Activated naive CD4-positive, alpha-beta T cell treated with anti-CD3 and anti-CD28 coated beads, Interleukin-2, amount 10 ng/mL, durations not matched to agents 7 days and 5 days (primary cell): ENCODE results near the gene SPI1.
"Not testable (repeated sequence)": the region's sequence is repeated elsewhere in the genome, so short reads cannot be mapped to it uniquely, and the experiment has no call there.

Experiments used
- CTCF ChIA-PET: fragments of 350-600 bp; sonication (Branson Sonifier 250); formaldehyde crosslinking; loops from one replicate; lab custom pipeline; 2021; ENCODE audit warnings: antibody characterized with exemption; lab: Charles Lee
- DNase-seq: peaks from one replicate; pipeline ENCODE4 v3.0.0-alpha.2; 2020
- H3K27ac Mint-ChIP-seq: one replicate; pipeline ENCODE4 v1.8.0; 2021; ENCODE audit warnings: mild to moderate bottlenecking, moderate library complexity, mixed read lengths
- H3K27me3 Mint-ChIP-seq: one replicate; pipeline ENCODE4 v1.8.0; 2021; ENCODE audit warnings: mild to moderate bottlenecking, mixed read lengths
- H3K36me3 Mint-ChIP-seq: one replicate; pipeline ENCODE4 v1.8.0; 2021; ENCODE audit warnings: mixed read lengths
- H3K4me1 Mint-ChIP-seq: one replicate; pipeline ENCODE4 v1.8.0; 2021; ENCODE audit warnings: mixed read lengths
- H3K4me3 Mint-ChIP-seq: one replicate; pipeline ENCODE4 v1.8.0; 2021; ENCODE audit warnings: mild to moderate bottlenecking, moderate library complexity, mixed read lengths
- H3K9me3 Mint-ChIP-seq: one replicate; pipeline ENCODE4 v1.8.0; 2021; ENCODE audit warnings: mixed read lengths

Gene SPI1

GRCh38 chr11:47342036-47342803 is 36.1 kb downstream of the SPI1 start:
- CTCF ChIA-PET = no interaction called here
- H3K27me3 Mint-ChIP-seq = peaks cover 4% of the 10 kb centered on the region
- no peak for DNase-seq
- H3K36me3 Mint-ChIP-seq = no peaks in the 10 kb centered on the region
- H3K27ac Mint-ChIP-seq = no peak overlapping the region
- H3K4me1 Mint-ChIP-seq = no peaks in the 10 kb centered on the region
- H3K4me3 Mint-ChIP-seq = no peak overlapping the region
- no peaks in the 10 kb centered on the region for H3K9me3 Mint-ChIP-seq

DNA sequence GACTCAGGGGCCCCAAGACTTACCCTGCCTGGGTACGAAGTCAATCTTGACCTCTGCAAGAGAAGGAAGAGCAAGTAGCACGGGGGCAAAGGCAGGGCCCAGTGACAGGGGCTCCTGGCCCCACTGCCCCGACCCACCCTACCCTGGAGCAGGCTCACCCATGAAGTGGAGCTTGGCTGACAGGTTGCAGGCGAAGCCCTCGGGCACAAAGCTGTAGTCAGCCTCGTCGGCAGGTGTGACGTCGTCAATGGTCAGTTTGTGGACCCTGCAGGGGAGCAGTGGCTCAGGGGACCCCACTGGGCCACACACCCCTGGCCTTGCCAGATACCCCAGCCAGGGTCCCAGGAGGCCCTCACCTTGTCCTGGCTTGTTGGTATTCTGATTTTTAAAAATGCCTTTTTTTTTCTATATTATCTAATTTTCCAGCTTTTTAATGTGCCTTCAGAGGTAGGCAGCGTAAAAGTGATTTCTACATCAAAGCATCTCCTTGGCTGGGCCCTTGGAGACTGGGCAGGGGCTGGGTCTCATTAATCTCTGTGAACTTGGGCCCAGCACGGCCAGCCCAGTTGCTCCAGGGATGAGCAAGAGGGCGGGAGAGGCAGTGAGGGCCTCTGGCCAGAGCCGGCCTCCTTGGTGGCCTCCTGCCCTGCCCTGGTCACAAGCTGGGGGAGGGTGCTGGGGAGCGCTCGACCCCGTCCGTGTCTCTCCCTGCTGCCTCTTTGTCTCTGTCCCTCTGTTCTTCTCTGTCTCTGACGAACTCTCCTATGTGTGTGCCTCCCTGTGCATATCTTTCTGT is 37.2 kb downstream of the SPI1 start:
- no peaks in the 10 kb centered on the region for H3K36me3 Mint-ChIP-seq
- CTCF ChIA-PET = no interaction called here
- no peaks in the 10 kb centered on the region for H3K4me1 Mint-ChIP-seq
- no peak overlapping the region for H3K4me3 Mint-ChIP-seq
- H3K9me3 Mint-ChIP-seq = no peaks in the 10 kb centered on the region
- no peak for DNase-seq
- no peak overlapping the region for H3K27ac Mint-ChIP-seq
- peaks cover 4% of the 10 kb centered on the region for H3K27me3 Mint-ChIP-seq

- DNase-seq = no peak
- H3K9me3 Mint-ChIP-seq = no peaks in the 10 kb centered on the region
- no peak overlapping the region for H3K27ac Mint-ChIP-seq
- H3K4me1 Mint-ChIP-seq = no peaks in the 10 kb centered on the region
- H3K4me3 Mint-ChIP-seq = no peak overlapping the region
- H3K36me3 Mint-ChIP-seq = no peaks in the 10 kb centered on the region
- peaks cover 4% of the 10 kb centered on the region for H3K27me3 Mint-ChIP-seq
- CTCF ChIA-PET = no interaction called here
Observed at GRCh38 chr11:47340010-47340409, 38.3 kb downstream of the SPI1 start.

DNA sequence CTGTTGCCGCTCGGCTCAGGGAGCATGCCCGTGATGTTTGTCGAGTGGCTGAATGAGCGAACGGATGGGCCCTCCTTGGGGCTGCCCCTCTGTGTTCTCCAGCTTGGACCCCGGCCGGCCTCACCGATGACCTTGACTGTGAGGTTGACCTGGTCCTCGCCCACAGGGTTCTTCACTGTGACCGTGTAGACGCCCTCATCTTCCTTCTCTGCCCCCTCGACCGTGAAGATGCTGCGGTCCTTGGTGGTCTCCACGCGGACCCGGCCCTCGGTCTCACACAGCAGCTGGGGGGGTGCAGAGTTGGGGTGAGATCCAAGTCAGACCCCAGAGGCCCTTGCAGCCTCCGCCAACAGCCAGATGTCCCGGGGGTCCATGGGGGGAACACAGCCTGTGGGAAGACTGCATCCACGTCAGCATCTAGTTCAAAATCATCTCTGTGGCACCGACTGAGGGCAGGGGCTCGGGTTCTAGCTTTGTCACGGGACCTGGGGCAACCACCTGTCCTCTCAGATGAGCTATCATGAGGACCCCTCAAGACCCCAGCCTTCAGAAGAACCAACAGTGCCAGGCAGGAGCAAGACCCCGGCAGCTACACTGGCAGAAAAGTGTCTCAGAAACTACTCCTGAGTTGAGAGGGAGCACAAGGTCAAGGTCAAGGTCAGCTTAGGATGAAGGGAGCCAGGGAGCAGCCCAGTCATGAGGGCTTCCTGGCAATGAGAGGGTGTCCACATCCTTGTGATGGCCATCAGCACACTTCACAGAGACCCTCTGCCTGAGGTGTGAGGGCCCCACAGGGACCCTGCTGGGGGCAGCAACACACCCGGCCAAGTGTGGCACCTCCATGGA is 39.7 kb downstream of the SPI1 start:
- DNase-seq = no peak
- H3K27me3 Mint-ChIP-seq = peaks cover 4% of the 10 kb centered on the region
- H3K4me1 Mint-ChIP-seq = no peaks in the 10 kb centered on the region
- H3K27ac Mint-ChIP-seq = no peak overlapping the region
- H3K4me3 Mint-ChIP-seq = no peak overlapping the region
- CTCF ChIA-PET = no interaction called here
- H3K9me3 Mint-ChIP-seq = no peaks in the 10 kb centered on the region
- no peaks in the 10 kb centered on the region for H3K36me3 Mint-ChIP-seq

GRCh38 chr11:47337229-47337924 is 41.0 kb downstream of the SPI1 start:
- Mint-ChIP-seq H3K36me3 (no peaks in the 10 kb centered on the region), H3K4me3 (no peak overlapping the region), H3K9me3 (no peaks in the 10 kb centered on the region), H3K27ac (no peak overlapping the region), H3K27me3 (no peaks in the 10 kb centered on the region), H3K4me1 (no peaks in the 10 kb centered on the region)
- CTCF ChIA-PET = interaction anchor here (1.1 kb wide), 1 partner anchor 75 kb away, joined by 4 read pairs; no protein-coding TSS in a partner anchor
- no peak for DNase-seq

- H3K4me3 Mint-ChIP-seq = no peak overlapping the region
- no peaks in the 10 kb centered on the region for H3K36me3 Mint-ChIP-seq
- CTCF ChIA-PET = interaction anchor here (0.6 to 1.1 kb wide), 2 partner anchors 35 to 76 kb away, joined by 3 to 4 read pairs; no protein-coding TSS in a partner anchor
- H3K27ac Mint-ChIP-seq = no peak overlapping the region
- H3K27me3 Mint-ChIP-seq = no peaks in the 10 kb centered on the region
- no peaks in the 10 kb centered on the region for H3K9me3 Mint-ChIP-seq
- H3K4me1 Mint-ChIP-seq = no peaks in the 10 kb centered on the region
- DNase-seq = no peak
Observed at GRCh38 chr11:47336595-47336994, 41.8 kb downstream of the SPI1 start.

DNA sequence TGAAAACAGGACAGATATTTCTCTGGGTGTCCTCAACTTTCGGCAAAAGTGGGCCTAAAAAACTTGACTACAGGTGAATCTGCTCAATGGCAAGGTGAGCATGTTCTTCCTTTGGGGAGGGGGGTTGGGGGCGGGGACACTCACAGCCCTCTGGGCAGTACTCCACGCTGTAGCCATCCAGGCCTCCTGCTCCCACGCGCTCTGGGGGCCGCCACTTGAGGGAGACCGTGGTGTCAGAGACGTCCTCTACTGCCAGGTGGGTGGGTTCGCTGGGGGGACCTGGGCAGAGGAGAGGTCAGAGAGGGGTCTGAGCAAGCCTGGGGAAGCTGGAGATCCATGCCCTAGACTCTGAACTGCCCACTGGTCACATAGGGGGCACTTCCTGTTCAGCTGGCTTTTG is 42.6 kb downstream of the SPI1 start:
- no peak overlapping the region for H3K4me3 Mint-ChIP-seq
- CTCF ChIA-PET = interaction anchor here (0.7 kb wide), 1 partner anchor 9 kb away, joined by 3 read pairs; no protein-coding TSS in a partner anchor
- no peaks in the 10 kb centered on the region for H3K9me3 Mint-ChIP-seq
- no peaks in the 10 kb centered on the region for H3K27me3 Mint-ChIP-seq
- no peak overlapping the region for H3K27ac Mint-ChIP-seq
- no peaks in the 10 kb centered on the region for H3K36me3 Mint-ChIP-seq
- DNase-seq = no peak
- no peaks in the 10 kb centered on the region for H3K4me1 Mint-ChIP-seq

DNA sequence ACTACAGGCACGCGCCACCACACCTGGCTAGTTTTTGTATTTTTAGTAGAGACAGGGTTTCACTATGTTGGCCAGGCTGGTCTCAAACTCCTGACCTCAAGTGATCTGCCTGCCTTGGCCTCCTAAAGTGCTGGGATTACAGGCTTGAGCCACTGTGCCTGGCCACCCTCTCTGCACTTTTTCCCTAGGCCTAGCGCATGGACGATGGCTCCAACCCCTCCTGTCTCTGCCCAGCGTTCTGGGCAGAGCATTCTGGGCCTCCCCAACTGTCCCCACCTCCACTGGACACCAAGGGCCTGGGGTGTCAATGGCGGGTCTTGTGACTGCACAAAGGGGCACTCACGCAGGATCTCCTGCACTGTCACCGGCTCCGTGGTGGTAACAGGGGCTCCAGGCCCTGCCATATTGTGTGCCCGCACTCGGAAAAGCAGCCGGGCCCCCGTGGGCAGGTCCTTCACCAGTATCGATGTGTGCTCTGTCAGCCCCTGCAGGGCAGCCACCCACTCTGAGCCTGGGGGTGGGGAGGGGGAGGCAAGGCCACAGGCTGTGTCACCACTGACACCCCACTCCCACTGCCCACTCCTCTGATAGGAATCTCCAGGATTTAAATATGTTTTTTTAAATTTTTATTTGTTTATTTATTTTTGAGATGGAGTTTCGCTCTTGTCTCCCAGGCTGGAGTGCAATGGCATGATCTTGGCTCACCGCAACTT is 43.5 kb downstream of the SPI1 start:
- CTCF ChIA-PET, H3K36me3 Mint-ChIP-seq: not testable (repeated sequence)

DNA sequence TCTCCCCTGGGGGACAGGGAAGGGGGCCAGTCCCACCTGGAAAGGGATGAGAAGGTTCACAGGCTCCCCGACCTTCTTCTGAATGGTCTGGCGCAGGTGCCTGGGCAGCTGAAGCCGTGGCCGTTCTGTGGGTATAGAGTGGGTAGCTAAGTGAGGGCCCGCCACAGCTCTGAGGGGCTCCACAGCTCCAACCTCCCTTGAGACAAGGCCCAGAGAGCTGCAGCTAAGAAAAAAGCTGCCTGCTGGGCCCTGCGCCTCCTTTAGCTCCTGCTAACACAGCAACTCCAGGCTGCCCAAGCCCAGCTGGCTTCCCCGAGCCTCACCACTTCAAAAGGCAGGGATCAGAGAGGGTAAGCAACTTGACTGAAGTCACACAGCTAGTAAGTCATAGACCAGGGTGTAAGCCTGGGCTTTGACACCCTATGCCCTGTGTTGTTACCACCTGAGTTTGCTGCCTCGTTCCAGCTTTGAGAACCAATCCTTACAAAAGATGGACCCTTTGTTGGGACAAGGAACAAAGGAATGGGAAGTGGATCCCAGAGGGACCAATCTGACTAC is 44.4 kb downstream of the SPI1 start:
- peaks cover 4% of the 10 kb centered on the region for H3K36me3 Mint-ChIP-seq
- CTCF ChIA-PET = interaction anchor here (0.6 kb wide), 1 partner anchor 13 kb away, joined by 3 read pairs; no protein-coding TSS in a partner anchor
- H3K4me3 Mint-ChIP-seq = no peak overlapping the region
- DNase-seq = no peak
- H3K27me3 Mint-ChIP-seq = no peaks in the 10 kb centered on the region
- no peak overlapping the region for H3K27ac Mint-ChIP-seq
- no peaks in the 10 kb centered on the region for H3K9me3 Mint-ChIP-seq
- H3K4me1 Mint-ChIP-seq = no peaks in the 10 kb centered on the region

More for the DNA sequence above, 43.5 kb downstream of the SPI1 start:
- H3K4me3 Mint-ChIP-seq, DNase-seq, H3K4me1 Mint-ChIP-seq, H3K9me3 Mint-ChIP-seq, H3K27me3 Mint-ChIP-seq, H3K27ac Mint-ChIP-seq: not testable (repeated sequence)

- Mint-ChIP-seq H3K4me3 (no peak overlapping the region), H3K9me3 (no peaks in the 10 kb centered on the region), H3K4me1 (no peaks in the 10 kb centered on the region), H3K36me3 (peaks cover 9% of the 10 kb centered on the region), H3K27me3 (no peaks in the 10 kb centered on the region), H3K27ac (no peak overlapping the region)
- CTCF ChIA-PET = no interaction called here
- no peak for DNase-seq
Observed at GRCh38 chr11:47333526-47333845, 44.9 kb downstream of the SPI1 start.

DNA sequence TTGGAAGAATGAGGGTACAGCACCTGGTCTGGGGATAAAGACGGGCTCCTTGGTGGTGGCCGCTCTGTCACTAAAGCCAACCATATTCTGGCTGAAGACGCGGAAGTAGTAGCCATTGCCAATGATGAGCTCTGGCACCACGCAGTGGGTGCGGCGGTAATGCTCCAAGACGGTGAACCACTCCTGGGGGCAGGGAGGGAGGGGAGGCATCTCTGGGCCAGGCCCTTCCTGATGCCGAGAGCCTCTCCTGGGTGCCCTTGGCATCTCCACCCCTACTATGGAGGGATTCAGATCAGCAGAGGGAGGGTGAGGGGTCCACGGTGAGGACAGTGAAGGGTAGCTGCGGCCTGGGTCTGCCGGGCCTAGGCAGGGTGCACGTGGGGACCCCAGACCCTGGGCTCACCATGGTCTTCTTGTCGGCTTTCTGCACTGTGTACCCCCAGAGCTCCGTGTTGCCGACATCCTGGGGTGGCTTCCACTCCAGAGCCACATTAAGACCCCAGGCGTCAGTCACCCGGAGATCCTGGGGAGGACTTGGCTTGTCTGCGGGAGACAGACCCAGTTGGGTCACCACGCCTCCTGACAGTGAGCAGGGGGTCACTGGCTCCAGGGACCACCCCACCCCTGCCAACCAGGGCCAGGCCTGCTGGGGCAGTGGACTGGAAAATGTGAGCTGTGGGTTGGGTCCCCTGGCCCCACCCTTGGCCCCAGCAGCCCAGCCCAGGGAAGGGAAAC is 45.4 kb downstream of the SPI1 start:
- CTCF ChIA-PET = no interaction called here
- H3K27ac Mint-ChIP-seq = no peak overlapping the region
- H3K27me3 Mint-ChIP-seq = no peaks in the 10 kb centered on the region

GRCh38 chr11:47332303-47332711 is 46.0 kb downstream of the SPI1 start:
- Mint-ChIP-seq H3K4me1 (no peaks in the 10 kb centered on the region), H3K4me3 (no peak overlapping the region), H3K36me3 (peaks cover 13% of the 10 kb centered on the region), H3K9me3 (no peaks in the 10 kb centered on the region), H3K27me3 (no peaks in the 10 kb centered on the region), H3K27ac (no peak overlapping the region)
- no peak for DNase-seq
- CTCF ChIA-PET = no interaction called here

More for the DNA sequence above, 45.4 kb downstream of the SPI1 start:
- Mint-ChIP-seq H3K9me3 (no peaks in the 10 kb centered on the region), H3K36me3 (peaks cover 10% of the 10 kb centered on the region), H3K4me1 (no peaks in the 10 kb centered on the region), H3K4me3 (no peak overlapping the region)
- no peak for DNase-seq
